ENCODE results near the gene ECHS1. TPM values are rescaled to one million over a fixed set of nuclear protein-coding genes. Genes with fewer than 3 reads are reported as not detected.

The ECHS1 gene
- total RNA-seq, 4 donors from 2014 or later, result 96.7 to 123 (median 106) TPM

DNA sequence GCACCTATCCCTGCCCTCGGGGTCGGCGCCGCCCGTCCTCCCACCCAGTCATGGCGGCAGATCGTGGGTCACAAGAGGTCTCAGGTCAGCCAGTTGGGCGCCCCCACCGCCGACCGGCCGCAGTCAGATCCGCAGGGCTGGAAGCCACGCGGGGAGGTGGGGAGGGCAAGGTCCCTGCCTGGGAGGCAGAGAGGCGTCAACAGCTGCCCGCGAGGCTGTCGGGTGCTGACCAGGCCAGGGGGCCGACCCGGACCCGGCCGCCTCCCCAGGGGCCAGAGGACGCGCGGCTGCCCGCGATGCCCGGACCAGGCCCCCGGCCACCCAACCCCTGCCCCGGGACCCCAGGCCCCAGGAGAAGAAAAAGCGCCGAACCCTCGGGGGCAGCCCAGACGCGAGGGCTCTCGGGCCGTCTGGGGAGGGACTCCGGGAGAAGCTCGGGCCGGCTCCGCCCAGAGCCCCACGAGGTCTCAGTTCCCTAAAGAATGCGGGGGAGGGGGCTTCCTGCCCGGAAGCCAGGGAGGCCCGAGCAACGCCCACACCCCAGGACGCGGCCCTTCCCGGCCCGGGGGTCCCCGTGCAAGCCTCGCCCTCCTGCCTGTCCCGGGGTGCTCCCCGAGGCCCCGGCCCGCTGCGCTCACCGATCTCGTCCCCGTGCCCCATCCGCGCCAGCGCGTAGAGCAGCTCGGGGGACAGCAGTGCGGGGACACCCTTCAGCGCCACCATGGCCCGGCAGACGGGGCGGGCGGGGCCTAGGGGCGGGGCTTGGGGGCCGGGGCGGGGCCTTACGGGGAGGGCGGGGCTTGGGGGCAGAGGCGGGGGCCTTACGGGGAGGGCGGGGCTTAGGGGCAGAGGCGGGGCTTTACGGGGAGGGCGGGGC lies 15.6 kb downstream of the ECHS1 start, which contains the start of gene FUOM:
Gene FUOM (minus strand): TSS at position 735 of the 877 bp plus-strand sequence. CDS start 12 bp downstream, at position 723.
- Histone ChIP-seq H3K27me3 (peaks cover 4 to 21% (median 13%) of the 10 kb centered on the region in 3 donors), H3K4me3 (peak within 1 kb of the TSS; percentile 62 to 78 (median 66)), H3K9me3 (no peaks in the 10 kb centered on the region), H3K4me1 (peaks cover 4 to 8% of the 10 kb centered on the region in 2 donors), H3K27ac (peak within 1 kb of the TSS; percentile 34 to 61 (median 51)), H3K36me3 (peaks cover 0 to 8% of the 10 kb centered on the region in 2 donors)
- peak in 1 of 2 donors; percentile 33 for DNase-seq
- in situ Hi-C loops (cut with MboI; ENCODE audit: low sequenced_read_pairs in 4 of 4), result no loop called here
- ATAC-seq, result peak; percentile 51 to 73
- TF ChIP-seq CTCF (IDR thresholded peaks at IDR 0.05 in 4 of 5, conservative IDR thresholded peaks at IDR 0.05 in 1 of 5) (no peak), POLR2A (IDR thresholded peaks at IDR 0.05) (no peak)
- intact Hi-C loops (cut with DNase I; ENCODE audit: low total_unique reads), result loop anchor here (1.0 kb wide), 1 partner anchor 43 kb away; no protein-coding TSS in a partner anchor

- DNase-seq, result no peak
- Histone ChIP-seq H3K36me3 (no peaks in the 10 kb centered on the region), H3K4me1 (peaks cover 4 to 8% of the 10 kb centered on the region in 2 donors), H3K4me3 (peak overlapping the region; percentile 62 to 78 (median 66)), H3K27me3 (peaks cover 4 to 21% (median 13%) of the 10 kb centered on the region in 3 donors), H3K9me3 (no peaks in the 10 kb centered on the region), H3K27ac (no peak overlapping the region)
- TF ChIP-seq POLR2A (IDR thresholded peaks at IDR 0.05), result no peak
- no peak for TF ChIP-seq CTCF (IDR thresholded peaks at IDR 0.05 in 4 of 5, conservative IDR thresholded peaks at IDR 0.05 in 1 of 5)
- ATAC-seq, result no peak
- in situ Hi-C loops (cut with MboI; ENCODE audit: low sequenced_read_pairs in 4 of 4) (no loop called here), intact Hi-C loops (cut with DNase I; ENCODE audit: low total_unique reads) (loop anchor here (1.0 kb wide), 1 partner anchor 44 kb away; no protein-coding TSS in a partner anchor)
These were observed 16.4 kb downstream of the ECHS1 start for GRCh38 chr10:133356549-133357284.

DNA sequence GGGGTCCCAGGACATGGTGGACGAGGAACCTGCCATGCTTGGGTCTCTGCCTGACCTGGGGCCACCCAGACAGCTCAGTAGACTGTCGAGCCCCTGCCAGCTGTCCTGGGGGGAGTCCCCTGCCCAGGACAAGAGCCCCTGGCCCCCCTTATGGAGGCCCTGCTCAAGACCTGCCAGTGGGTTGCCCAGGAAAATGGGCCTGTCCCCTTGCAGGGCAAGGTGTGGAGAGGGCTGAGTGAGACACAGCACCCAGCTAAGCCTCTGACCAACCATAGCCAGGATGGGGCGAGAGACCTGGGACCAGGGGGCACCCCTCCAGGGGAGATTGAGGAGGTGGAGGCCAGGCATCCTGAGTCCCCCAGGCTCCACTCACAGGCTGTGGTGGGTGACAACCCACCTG lies 17.2 kb downstream of the ECHS1 start:
- in situ Hi-C loops (cut with MboI; ENCODE audit: low sequenced_read_pairs in 4 of 4), result no loop called here
- ATAC-seq, result no peak

GRCh38 chr10:133355266-133355665 lies 17.9 kb downstream of the ECHS1 start:
- no peak overlapping the region for H3K4me3 ChIP-seq
- intact Hi-C loops (cut with DNase I; ENCODE audit: low total_unique reads) (no loop called here), in situ Hi-C loops (cut with MboI; ENCODE audit: low sequenced_read_pairs in 4 of 4) (no loop called here)
- no peak overlapping the region for H3K27ac ChIP-seq
- peaks cover 4 to 8% of the 10 kb centered on the region in 2 donors for H3K4me1 ChIP-seq
- no peaks in the 10 kb centered on the region for H3K9me3 ChIP-seq
- TF ChIP-seq POLR2A (IDR thresholded peaks at IDR 0.05), result no peak
- no peak for TF ChIP-seq CTCF (IDR thresholded peaks at IDR 0.05 in 4 of 5, conservative IDR thresholded peaks at IDR 0.05 in 1 of 5)
- ATAC-seq, result no peak
- no peak for DNase-seq
- H3K27me3 ChIP-seq, result peaks cover 4 to 21% (median 13%) of the 10 kb centered on the region in 3 donors
- H3K36me3 ChIP-seq, result no peaks in the 10 kb centered on the region

More for the DNA sequence above, 17.2 kb downstream of the ECHS1 start:
- Histone ChIP-seq H3K9me3 (no peaks in the 10 kb centered on the region), H3K27me3 (peaks cover 4 to 21% (median 13%) of the 10 kb centered on the region in 3 donors), H3K36me3 (no peaks in the 10 kb centered on the region), H3K27ac (no peak overlapping the region), H3K4me3 (no peak overlapping the region), H3K4me1 (peaks cover 4 to 8% of the 10 kb centered on the region in 2 donors)
- no peak for DNase-seq
- intact Hi-C loops (cut with DNase I; ENCODE audit: low total_unique reads), result no loop called here
- TF ChIP-seq POLR2A (IDR thresholded peaks at IDR 0.05), result no peak
- TF ChIP-seq CTCF (IDR thresholded peaks at IDR 0.05 in 4 of 5, conservative IDR thresholded peaks at IDR 0.05 in 1 of 5), result no peak

All from gastrocnemius medialis (tissue), 4 donors.